ENCODE results near the gene DLG5. TPM values are rescaled to one million over a fixed set of nuclear protein-coding genes. Genes with fewer than 3 reads are reported as not detected.

DLG5 gene
- total and polyA plus RNA-seq, 4 donors: 1.2 to 7.1 (median 4.6) TPM

- H3K9me3 ChIP-seq (ENCODE audit: control insufficient read depth in 4 of 4, low read length in 3 of 4): no peaks in the 10 kb centered on the region
- no peak for DNase-seq (ENCODE audit: low spot score)
- no peaks in the 10 kb centered on the region for H3K4me1 ChIP-seq (ENCODE audit: control insufficient read depth in 4 of 4, insufficient read depth in 4 of 4, low read length in 3 of 4)
- TF ChIP-seq FOXA2 (IDR thresholded peaks at IDR 0.05): no peak
- TF ChIP-seq FOXA1 (IDR thresholded peaks at IDR 0.05): no peak
- TF ChIP-seq, protein P1, sequence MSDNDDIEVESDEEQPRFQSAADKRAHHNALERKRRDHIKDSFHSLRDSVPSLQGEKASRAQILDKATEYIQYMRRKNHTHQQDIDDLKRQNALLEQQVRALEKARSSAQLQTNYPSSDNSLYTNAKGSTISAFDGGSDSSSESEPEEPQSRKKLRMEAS (IDR thresholded peaks at IDR 0.05): no peak
- no peak for TF ChIP-seq REST (IDR thresholded peaks at IDR 0.05)
- TF ChIP-seq RXRA (IDR thresholded peaks at IDR 0.05): no peak
- no peak for TF ChIP-seq TAF1 (conservative IDR thresholded peaks at IDR 0.05)
- TF ChIP-seq, protein P2, sequence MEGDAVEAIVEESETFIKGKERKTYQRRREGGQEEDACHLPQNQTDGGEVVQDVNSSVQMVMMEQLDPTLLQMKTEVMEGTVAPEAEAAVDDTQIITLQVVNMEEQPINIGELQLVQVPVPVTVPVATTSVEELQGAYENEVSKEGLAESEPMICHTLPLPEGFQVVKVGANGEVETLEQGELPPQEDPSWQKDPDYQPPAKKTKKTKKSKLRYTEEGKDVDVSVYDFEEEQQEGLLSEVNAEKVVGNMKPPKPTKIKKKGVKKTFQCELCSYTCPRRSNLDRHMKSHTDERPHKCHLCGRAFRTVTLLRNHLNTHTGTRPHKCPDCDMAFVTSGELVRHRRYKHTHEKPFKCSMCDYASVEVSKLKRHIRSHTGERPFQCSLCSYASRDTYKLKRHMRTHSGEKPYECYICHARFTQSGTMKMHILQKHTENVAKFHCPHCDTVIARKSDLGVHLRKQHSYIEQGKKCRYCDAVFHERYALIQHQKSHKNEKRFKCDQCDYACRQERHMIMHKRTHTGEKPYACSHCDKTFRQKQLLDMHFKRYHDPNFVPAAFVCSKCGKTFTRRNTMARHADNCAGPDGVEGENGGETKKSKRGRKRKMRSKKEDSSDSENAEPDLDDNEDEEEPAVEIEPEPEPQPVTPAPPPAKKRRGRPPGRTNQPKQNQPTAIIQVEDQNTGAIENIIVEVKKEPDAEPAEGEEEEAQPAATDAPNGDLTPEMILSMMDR (IDR thresholded peaks at IDR 0.05; ENCODE audit: low read depth, low read length, missing input control): no peak
- TF ChIP-seq EGR1 (IDR thresholded peaks at IDR 0.05; ENCODE audit: low read depth in 2 of 2): no peak
- no peak for TF ChIP-seq YY1 (IDR thresholded peaks at IDR 0.05)
- no peak for TF ChIP-seq JUND (IDR thresholded peaks at IDR 0.05)
- no peak for TF ChIP-seq GABPA (IDR thresholded peaks at IDR 0.05 in 1 of 2, conservative IDR thresholded peaks at IDR 0.05 in 1 of 2)
- no peak for TF ChIP-seq NR2F2 (IDR thresholded peaks at IDR 0.05)
- no peak for TF ChIP-seq ZBTB33 (IDR thresholded peaks at IDR 0.05)
- no peak for TF ChIP-seq ATF3 (IDR thresholded peaks at IDR 0.05)
- TF ChIP-seq HNF4G (IDR thresholded peaks at IDR 0.05): no peak
- TF ChIP-seq HNF4A (conservative IDR thresholded peaks at IDR 0.05): no peak
- TF ChIP-seq RAD21 (IDR thresholded peaks at IDR 0.05): no peak
- no peak for TF ChIP-seq SP1 (IDR thresholded peaks at IDR 0.05)
- H3K27me3 ChIP-seq (ENCODE audit: control insufficient read depth in 4 of 4, insufficient read depth in 4 of 4, low read length in 3 of 4): no peaks in the 10 kb centered on the region
- no peak overlapping the region for H3K4me3 ChIP-seq (ENCODE audit: low read depth in 1 of 3, low read length in 3 of 3)
- no peak overlapping the region for H3K9ac ChIP-seq (ENCODE audit: low read depth in 1 of 2, low read length in 2 of 2)
- no peaks in the 10 kb centered on the region for H3K36me3 ChIP-seq (ENCODE audit: control insufficient read depth in 4 of 4, insufficient read depth in 3 of 4, low read depth in 1 of 4, low read length in 3 of 4)
- WGBS: 86% methylated on average over 18 of the region's 18 CpGs
- H3K27ac ChIP-seq (ENCODE audit: low read depth in 1 of 2, low read length in 2 of 2): no peak overlapping the region
Observed at GRCh38 chr10:77770081-77770867, 156.3 kb downstream of the DLG5 start.
